ENCODE data around the gene ITGBL1. TPM values are rescaled to one million over a fixed set of nuclear protein-coding genes. Genes with fewer than 3 reads are reported as not detected.

The ITGBL1 gene
- total and polyA plus RNA-seq, 2 of the 13 experiments (the other 11 are each of a cell fraction or from before 2014, with no cell fraction given), result 0.02 TPM; not detected in 1

GRCh38 chr13:101698400-101698799 lies 245.9 kb downstream of the ITGBL1 start:
- no peak for FAIRE-seq
- H3K4me1 ChIP-seq (ENCODE audit: insufficient read depth, low read length), result no peaks in the 10 kb centered on the region
- H3K4me2 ChIP-seq (ENCODE audit: low read depth, low read length), result no peak overlapping the region
- no peaks in the 10 kb centered on the region for H3K9me3 ChIP-seq (ENCODE audit: low read length)
- no peak for ATAC-seq
- TF ChIP-seq SP2 (CRISPR knock-in tag; IDR thresholded peaks at IDR 0.05) (no peak), THRA (CRISPR knock-in tag; IDR thresholded peaks at IDR 0.05; ENCODE audit: borderline replicate concordance) (no peak), ZZZ3 (CRISPR knock-in tag; IDR thresholded peaks at IDR 0.05; ENCODE audit: borderline replicate concordance) (no peak), HOXA9 (CRISPR knock-in tag; IDR thresholded peaks at IDR 0.05; ENCODE audit: borderline replicate concordance) (no peak), PRMT3 (CRISPR knock-in tag; IDR thresholded peaks at IDR 0.05; ENCODE audit: borderline replicate concordance, low read depth) (no peak), ZBTB20 (CRISPR knock-in tag; IDR thresholded peaks at IDR 0.05; ENCODE audit: borderline replicate concordance, low read depth) (no peak), SAFB2 (CRISPR knock-in tag; IDR thresholded peaks at IDR 0.05; ENCODE audit: borderline replicate concordance, low read depth) (no peak), ZNF574 (CRISPR knock-in tag; IDR thresholded peaks at IDR 0.05) (no peak), ATF7 (IDR thresholded peaks at IDR 0.05) (no peak), ATF7 (CRISPR knock-in tag; IDR thresholded peaks at IDR 0.05) (no peak), TBP (CRISPR knock-in tag; IDR thresholded peaks at IDR 0.05) (no peak), ZHX2 (IDR thresholded peaks at IDR 0.05; ENCODE audit: low read depth) (no peak), ZHX2 (CRISPR knock-in tag; IDR thresholded peaks at IDR 0.05; ENCODE audit: borderline replicate concordance) (no peak)
- no peak for DNase-seq (ENCODE audit: low spot score)
- no peak overlapping the region for H3K4me3 ChIP-seq (replicated peaks in 1 of 3; ENCODE audit: insufficient read depth in 1 of 3, low read depth in 2 of 3, low read length in 3 of 3)
- BruUV-seq (replicated peaks), result no TSS peak
- no peaks in the 10 kb centered on the region for H3K79me2 ChIP-seq (ENCODE audit: insufficient read depth, low read length)
- ChIA-PET CTCF (ENCODE audit: low intra/inter-chr PET ratio, low total read pairs) (no interaction called here), POLR2A (no interaction called here)
- no peak overlapping the region for H2AFZ ChIP-seq (ENCODE audit: low read length)
- intact Hi-C loops (cut with micrococcal nuclease; ENCODE audit: unreplicated experiment) (no loop called here), in situ Hi-C loops (cut with HindIII; ENCODE audit: extremely low pct_ligation_motif_present, low pct_unique_long_range_greater_than_20kb) (no loop called here)
- no peaks in the 10 kb centered on the region for H4K20me1 ChIP-seq (ENCODE audit: insufficient read depth, low read length)
- no peaks in the 10 kb centered on the region for H3K36me3 ChIP-seq (replicated peaks in 1 of 2; ENCODE audit: control insufficient read depth in 1 of 2, insufficient read depth in 2 of 2, low read length in 2 of 2)
- no peak overlapping the region for H3K9ac ChIP-seq (ENCODE audit: insufficient read depth, low read depth, low read length)
- WGBS (ENCODE audit: low lambda C conversion rate), result 0% methylated on average over 2 of the region's 2 CpGs
- no peak overlapping the region for H3K27ac ChIP-seq (ENCODE audit: extremely low read length, insufficient read depth, low read length)
- H3K27me3 ChIP-seq (ENCODE audit: control insufficient read depth in 1 of 2, insufficient read depth in 2 of 2, low read length in 2 of 2), result no peaks in the 10 kb centered on the region

All from HepG2 (cell line).